Neuronal stem cell (in vitro differentiated cells): ENCODE data around the gene LSAMP.

ENCODE experiments used
- DNase-seq: peaks from one replicate; pipeline ENCODE4 v3.0.0-alpha.2; 2013; ENCODE audit warnings: low spot score
- H2AFZ ChIP-seq: one replicate; pipeline ENCODE4 v1.6.1; 2013; ENCODE audit warnings: mild to moderate bottlenecking, low read length, inconsistent platforms
- H2AK5ac ChIP-seq: 2 replicates; pipeline ENCODE4 v1.6.1; 2013; ENCODE audit warnings: low read depth, mild to moderate bottlenecking, inconsistent platforms, low read length, moderate library complexity, mixed read lengths
- H2BK120ac ChIP-seq: 2 replicates; pipeline ENCODE4 v1.6.1; 2013; ENCODE audit warnings: low read depth, mild to moderate bottlenecking, inconsistent platforms, low read length, moderate library complexity, mixed read lengths
- H2BK12ac ChIP-seq: one replicate; pipeline ENCODE4 v1.6.1; 2013; ENCODE audit warnings: low read length, inconsistent platforms
- H2BK15ac ChIP-seq: 2 replicates; pipeline ENCODE4 v1.6.1; 2013; ENCODE audit warnings: mild to moderate bottlenecking, low read length, inconsistent platforms, mixed read lengths
- H2BK5ac ChIP-seq: one replicate; pipeline ENCODE4 v1.6.1; 2013; ENCODE audit warnings: inconsistent platforms, mild to moderate bottlenecking, low read length, moderate library complexity
- H3K14ac ChIP-seq: one replicate; pipeline ENCODE4 v1.6.1; 2013; ENCODE audit warnings: low read length, inconsistent platforms
- H3K18ac ChIP-seq: 2 replicates; pipeline ENCODE4 v1.6.1; 2013; ENCODE audit warnings: low read length, inconsistent platforms
- H3K23ac ChIP-seq: 2 replicates; pipeline ENCODE4 v1.6.1; 2013; ENCODE audit warnings: low read depth, mild to moderate bottlenecking, mixed read lengths, low read length, inconsistent platforms; ENCODE audit not compliant: poor library complexity
- H3K27ac ChIP-seq: replicated peaks from 3 replicates; pipeline ENCODE4 v1.5.1; 2013; ENCODE audit warnings: low read length, inconsistent platforms
- H3K27me3 ChIP-seq, 3 experiments: 2 replicates each; pipeline ENCODE4 v1.6.1; 2013; ENCODE audit warnings: low read length in 3 of 3, mild to moderate bottlenecking in 2 of 3, inconsistent platforms in 1 of 3, low read depth in 1 of 3, mixed read lengths in 1 of 3, moderate library complexity in 1 of 3; ENCODE audit not compliant: control insufficient read depth in 3 of 3, insufficient read depth in 3 of 3
- H3K36me3 ChIP-seq, 2 donors: replicated peaks in 1 of 2; 2 replicates each; pipeline ENCODE4 v1.6.1; 2013; ENCODE audit warnings: low read length in 2 of 2; ENCODE audit not compliant: control insufficient read depth in 2 of 2, insufficient read depth in 2 of 2
- H3K4ac ChIP-seq: 2 replicates; pipeline ENCODE4 v1.6.1; 2013; ENCODE audit warnings: inconsistent platforms, mild to moderate bottlenecking, low read length, moderate library complexity
- H3K4me1 ChIP-seq, 2 donors: 1 replicate in 1 of 2; 2 replicates in 1 of 2; pipeline ENCODE4 v1.6.1; 2013; ENCODE audit warnings: low read length in 2 of 2, low read depth in 1 of 2; ENCODE audit not compliant: control insufficient read depth in 2 of 2, insufficient read depth in 1 of 2
- H3K4me2 ChIP-seq: one replicate; pipeline ENCODE4 v1.6.1; 2013; ENCODE audit warnings: mild to moderate bottlenecking, low read length, inconsistent platforms; ENCODE audit not compliant: insufficient read depth, poor library complexity, severe bottlenecking
- H3K4me3 ChIP-seq, 2 donors: 2 replicates each; pipeline ENCODE4 v1.5.1; 2013; ENCODE audit warnings: low read length in 2 of 2, mild to moderate bottlenecking in 2 of 2, inconsistent platforms in 1 of 2, moderate library complexity in 1 of 2
- H3K79me1 ChIP-seq: one replicate; pipeline ENCODE4 v1.6.1; 2013; ENCODE audit warnings: low read depth, mild to moderate bottlenecking, inconsistent platforms, low read length, moderate library complexity
- H3K9ac ChIP-seq: one replicate; pipeline ENCODE4 v1.6.1; 2013; ENCODE audit warnings: mild to moderate bottlenecking, low read depth, low read length, inconsistent platforms; ENCODE audit not compliant: poor library complexity
- H3K9me3 ChIP-seq, 2 donors: replicated peaks in 1 of 2; 2 replicates each; pipeline versions ENCODE3 to v1.6.1; 2013; ENCODE audit warnings: low read length in 2 of 2, mild to moderate bottlenecking in 2 of 2, inconsistent platforms in 1 of 2, low read depth in 1 of 2, mixed read lengths in 1 of 2, moderate library complexity in 1 of 2; ENCODE audit not compliant: control insufficient read depth in 2 of 2, insufficient read depth in 1 of 2
- H4K8ac ChIP-seq: one replicate; pipeline ENCODE4 v1.6.1; 2013; ENCODE audit warnings: low read depth, mild to moderate bottlenecking, inconsistent platforms, low read length, moderate library complexity
- H4K91ac ChIP-seq: one replicate; pipeline ENCODE4 v1.6.1; 2013; ENCODE audit warnings: low read length, low read depth, mild to moderate bottlenecking, inconsistent platforms; ENCODE audit not compliant: poor library complexity
- WGBS, 2 donors: extraction: QIAGEN DNeasy Blood & Tissue Kit; methylation state at CpG; one replicate each; pipeline ENCODE4 v1.1.7; 2013; ENCODE audit warnings: missing lambda C conversion rate in 2 of 2, mixed read lengths in 1 of 2; ENCODE audit not compliant: insufficient read length in 2 of 2, insufficient replicate concordance in 1 of 2; ENCODE audit errors: extremely low coverage in 2 of 2; 5-methylcytosine and 5-hydroxymethylcytosine counted together

Gene LSAMP

GRCh38 chr3:116442331-116443021 lies 2.8 kb downstream of the LSAMP start:
- H3K4me2 ChIP-seq, result no peak overlapping the region
- H3K36me3 ChIP-seq, result no peaks in the 10 kb centered on the region
- H2AK5ac ChIP-seq, result no peak overlapping the region
- H3K4me3 ChIP-seq, result peak overlapping the region in 1 of 2 donors; percentile 82
- H3K23ac ChIP-seq, result no peak overlapping the region
- H2BK5ac ChIP-seq, result no peak overlapping the region
- H4K8ac ChIP-seq, result no peak overlapping the region
- no peak overlapping the region for H3K4ac ChIP-seq
- H3K18ac ChIP-seq, result no peak overlapping the region
- no peak overlapping the region for H2BK12ac ChIP-seq
- peak overlapping the region; percentile 54 for H2AFZ ChIP-seq
- peaks cover 6 to 16% of the 10 kb centered on the region in 2 donors for H3K4me1 ChIP-seq
- DNase-seq, result no peak
- H4K91ac ChIP-seq, result no peak overlapping the region
- no peaks in the 10 kb centered on the region for H3K9me3 ChIP-seq
- H3K79me1 ChIP-seq, result no peaks in the 10 kb centered on the region
- WGBS, 2 donors, result no CpG with 5 or more reads among the region's 5 CpGs
- no peaks in the 10 kb centered on the region for H3K27me3 ChIP-seq
- no peak overlapping the region for H3K14ac ChIP-seq
- no peak overlapping the region for H3K9ac ChIP-seq
- H2BK120ac ChIP-seq, result no peak overlapping the region
- H3K27ac ChIP-seq, result no peak overlapping the region
- H2BK15ac ChIP-seq, result no peak overlapping the region

- no peak for DNase-seq
- Histone ChIP-seq H2AFZ (no peak overlapping the region), H3K18ac (no peak overlapping the region), H2BK120ac (no peak overlapping the region), H3K9ac (no peak overlapping the region), H2BK15ac (no peak overlapping the region), H3K27me3 (no peaks in the 10 kb centered on the region), H3K4me3 (no peak overlapping the region), H3K9me3 (no peaks in the 10 kb centered on the region), H4K91ac (no peak overlapping the region), H3K14ac (no peak overlapping the region), H4K8ac (no peak overlapping the region), H3K4ac (no peak overlapping the region), H3K27ac (no peak overlapping the region), H2BK5ac (no peak overlapping the region), H3K4me1 (peaks cover 6 to 16% of the 10 kb centered on the region in 2 donors), H2AK5ac (no peak overlapping the region), H3K4me2 (no peak overlapping the region), H2BK12ac (no peak overlapping the region), H3K23ac (no peak overlapping the region), H3K79me1 (no peaks in the 10 kb centered on the region), H3K36me3 (no peaks in the 10 kb centered on the region)
- WGBS, 2 donors, result no CpG with 5 or more reads among the region's 4 CpGs
Observed at GRCh38 chr3:116441652-116442051, 3.6 kb downstream of the LSAMP start.

- Histone ChIP-seq H4K91ac (no peak overlapping the region), H2BK15ac (no peak overlapping the region)
- no CpG with 5 or more reads among the region's 2 CpGs for WGBS, 2 donors
Observed at GRCh38 chr3:116440196-116440595, 5.1 kb downstream of the LSAMP start.

GRCh38 chr3:116433552-116433951 lies 11.7 kb downstream of the LSAMP start:
- Histone ChIP-seq H2AFZ (no peak overlapping the region), H2BK120ac (no peak overlapping the region), H3K27me3 (no peaks in the 10 kb centered on the region), H3K27ac (no peak overlapping the region), H3K9me3 (no peaks in the 10 kb centered on the region), H3K79me1 (no peaks in the 10 kb centered on the region), H3K23ac (no peak overlapping the region), H3K14ac (no peak overlapping the region), H3K4me2 (no peak overlapping the region), H3K4me3 (no peak overlapping the region), H2BK12ac (no peak overlapping the region), H3K4me1 (no peaks in the 10 kb centered on the region), H3K9ac (no peak overlapping the region), H4K8ac (no peak overlapping the region), H4K91ac (no peak overlapping the region), H2BK5ac (no peak overlapping the region), H3K36me3 (no peaks in the 10 kb centered on the region), H2BK15ac (no peak overlapping the region), H2AK5ac (no peak overlapping the region), H3K4ac (no peak overlapping the region), H3K18ac (no peak overlapping the region)
- no peak for DNase-seq
- no CpG with 5 or more reads among the region's 1 CpG for WGBS, 2 donors

More at GRCh38 chr3:116440196-116440595, 5.1 kb downstream of the LSAMP start:
- no peak for DNase-seq
- H2BK12ac ChIP-seq, result no peak overlapping the region
- no peak overlapping the region for H3K18ac ChIP-seq
- H3K27me3 ChIP-seq, result no peaks in the 10 kb centered on the region
- H3K9ac ChIP-seq, result no peak overlapping the region
- H3K9me3 ChIP-seq, result no peaks in the 10 kb centered on the region
- H3K27ac ChIP-seq, result no peak overlapping the region
- no peak overlapping the region for H3K14ac ChIP-seq
- H3K36me3 ChIP-seq, result no peaks in the 10 kb centered on the region
- peaks cover 1 to 10% of the 10 kb centered on the region in 2 donors for H3K4me1 ChIP-seq
- no peaks in the 10 kb centered on the region for H3K79me1 ChIP-seq
- H2BK120ac ChIP-seq, result no peak overlapping the region
- no peak overlapping the region for H2BK5ac ChIP-seq
- H2AFZ ChIP-seq, result no peak overlapping the region
- H2AK5ac ChIP-seq, result no peak overlapping the region
- H3K4ac ChIP-seq, result no peak overlapping the region
- no peak overlapping the region for H4K8ac ChIP-seq
- H3K23ac ChIP-seq, result no peak overlapping the region
- H3K4me2 ChIP-seq, result no peak overlapping the region
- H3K4me3 ChIP-seq, result no peak overlapping the region
